ENCODE data around the gene MT1H.
"Not testable (repeated sequence)": the region's sequence is repeated elsewhere in the genome, so short reads cannot be mapped to it uniquely, and the experiment has no call there.

DNA sequence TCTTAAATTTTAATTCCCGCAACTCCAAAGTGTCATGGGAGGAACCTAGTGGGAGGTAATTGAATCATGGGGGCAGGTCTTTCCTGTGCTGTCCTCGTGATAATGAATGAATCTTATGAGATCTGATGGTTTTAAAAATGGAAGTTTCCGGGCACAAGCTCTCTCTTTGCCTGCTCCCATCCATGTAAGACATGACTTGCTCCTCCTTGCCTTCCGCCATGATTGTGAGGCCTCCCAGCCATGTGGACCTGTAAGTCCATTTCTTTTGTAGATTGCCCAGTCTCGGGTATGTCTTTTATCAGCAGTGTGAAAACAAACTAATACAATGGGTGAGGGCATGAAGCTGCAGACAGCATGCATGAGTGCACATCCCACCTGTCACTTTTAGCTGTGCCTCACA, 46.4 kb upstream of the MT1H start:
- TF ChIP-seq, protein P1, sequence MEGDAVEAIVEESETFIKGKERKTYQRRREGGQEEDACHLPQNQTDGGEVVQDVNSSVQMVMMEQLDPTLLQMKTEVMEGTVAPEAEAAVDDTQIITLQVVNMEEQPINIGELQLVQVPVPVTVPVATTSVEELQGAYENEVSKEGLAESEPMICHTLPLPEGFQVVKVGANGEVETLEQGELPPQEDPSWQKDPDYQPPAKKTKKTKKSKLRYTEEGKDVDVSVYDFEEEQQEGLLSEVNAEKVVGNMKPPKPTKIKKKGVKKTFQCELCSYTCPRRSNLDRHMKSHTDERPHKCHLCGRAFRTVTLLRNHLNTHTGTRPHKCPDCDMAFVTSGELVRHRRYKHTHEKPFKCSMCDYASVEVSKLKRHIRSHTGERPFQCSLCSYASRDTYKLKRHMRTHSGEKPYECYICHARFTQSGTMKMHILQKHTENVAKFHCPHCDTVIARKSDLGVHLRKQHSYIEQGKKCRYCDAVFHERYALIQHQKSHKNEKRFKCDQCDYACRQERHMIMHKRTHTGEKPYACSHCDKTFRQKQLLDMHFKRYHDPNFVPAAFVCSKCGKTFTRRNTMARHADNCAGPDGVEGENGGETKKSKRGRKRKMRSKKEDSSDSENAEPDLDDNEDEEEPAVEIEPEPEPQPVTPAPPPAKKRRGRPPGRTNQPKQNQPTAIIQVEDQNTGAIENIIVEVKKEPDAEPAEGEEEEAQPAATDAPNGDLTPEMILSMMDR (IDR thresholded peaks at IDR 0.05) = not testable (repeated sequence)
- TF ChIP-seq EZH2 (IDR thresholded peaks at IDR 0.05; ENCODE audit: borderline replicate concordance, insufficient read depth, low read depth, low read length, poor library complexity, severe bottlenecking) = not testable (repeated sequence)

Measured in B cell (primary cell).